Erythroblast (primary cell): ENCODE measurements around the gene NME7.

Experiments
- GATA1 ChIP-seq: IDR thresholded peaks from 2 replicates; pipeline ENCODE4 v1.6.1; 2011; ENCODE audit warnings: low read depth, mild to moderate bottlenecking, control low read depth, low read length, moderate library complexity
- POLR2A ChIP-seq: IDR thresholded peaks from 2 replicates; pipeline ENCODE4 v1.6.1; 2011; ENCODE audit warnings: mild to moderate bottlenecking, low read length

GRCh38 chr1:169207797-169208520 lies 159.6 kb downstream of the NME7 start:
- TF ChIP-seq POLR2A (no peak), GATA1 (no peak)
